PC-9 (cell line): ENCODE results near the gene PABPN1. TPM values are rescaled to one million over a fixed set of nuclear protein-coding genes. Genes with fewer than 3 reads are reported as not detected.
A peak's percentile ranks its signal among the peaks of the same experiment; 100 is the strongest.

ENCODE experiments used
- BruUV-seq: library from RNA; stranded (reverse); fragments of 400-500 nt; replicated peaks from 2 replicates; lab custom pipeline; 2021; lab: Mats Ljungman, UMichigan
- CTCF ChIA-PET: fragments of 300-600 bp; sonication (Branson Sonifier 250); formaldehyde crosslinking; loops from one replicate; lab custom pipeline; 2022; ENCODE audit warnings: antibody characterized with exemption; lab: Charles Lee
- POLR2A ChIA-PET: fragments of 300-600 bp; sonication (Branson Sonifier 250); formaldehyde crosslinking; loops from one replicate; lab custom pipeline; 2022; ENCODE audit warnings: antibody characterized with exemption; ENCODE audit not compliant: unreplicated experiment; lab: Charles Lee
- DNase-seq, 2 experiments: peaks; one replicate each; pipeline versions ENCODE4 v3.0.0 to v3.0.0-alpha.2; 2015 to 2022; ENCODE audit warnings: mixed read lengths in 1 of 2
- H2AFZ ChIP-seq: fragments of 200-600 bp; sonication (generic); 2 replicates; pipeline ENCODE4 v1.8.1; 2017; ENCODE audit warnings: antibody characterized with exemption
- H3F3A ChIP-seq: fragments of 200-600 bp; sonication (generic); 2 replicates; pipeline ENCODE4 v1.8.1; 2017; ENCODE audit warnings: antibody characterized with exemption, mild to moderate bottlenecking, low read depth; ENCODE audit not compliant: insufficient read depth
- H3K27ac ChIP-seq: fragments of 200-600 bp; sonication (generic); 2 replicates; pipeline ENCODE4 v1.6.1; 2016; ENCODE audit warnings: mixed run types
- H3K27me3 ChIP-seq: fragments of 200-600 bp; sonication (generic); 2 replicates; pipeline ENCODE4 v1.6.1; 2016; ENCODE audit warnings: low read depth, mixed run types; ENCODE audit not compliant: insufficient read depth
- H3K36me3 ChIP-seq: fragments of 200-600 bp; sonication (generic); 2 replicates; pipeline ENCODE4 v1.6.1; 2016; ENCODE audit warnings: low read depth, mixed run types
- H3K4me1 ChIP-seq: fragments of 200-600 bp; sonication (generic); replicated peaks from 2 replicates; pipeline ENCODE4 v1.6.1; 2016; ENCODE audit warnings: mixed run types; ENCODE audit not compliant: insufficient read depth
- H3K4me2 ChIP-seq: fragments of 200-600 bp; sonication (generic); 2 replicates; pipeline ENCODE4 v1.6.1; 2017; ENCODE audit warnings: mixed run types
- H3K4me3 ChIP-seq: fragments of 200-600 bp; sonication (generic); 2 replicates; pipeline ENCODE4 v1.6.1; 2016; ENCODE audit warnings: mixed run types
- H3K79me2 ChIP-seq: fragments of 200-600 bp; sonication (generic); 2 replicates; pipeline ENCODE4 v1.6.1; 2017; ENCODE audit warnings: low read depth, mixed run types
- H3K9me2 ChIP-seq: fragments of 200-600 bp; sonication (generic); 2 replicates; pipeline ENCODE4 v1.8.1; 2017; ENCODE audit warnings: mild to moderate bottlenecking; ENCODE audit not compliant: insufficient read depth
- H3K9me3 ChIP-seq: fragments of 200-600 bp; sonication (generic); 2 replicates; pipeline ENCODE4 v1.8.1; 2016; ENCODE audit warnings: low read depth; ENCODE audit not compliant: insufficient read depth
- H4K20me1 ChIP-seq: fragments of 200-600 bp; sonication (generic); 2 replicates; pipeline ENCODE4 v1.8.1; 2017; ENCODE audit not compliant: insufficient read depth
- EZH2 ChIP-seq: fragments of 200-600 bp; sonication (generic); IDR thresholded peaks from 2 replicates; pipeline ENCODE4 v1.8.0; 2017; ENCODE audit warnings: antibody characterized with exemption, low read depth
- intact Hi-C: fragments of 100-400 bp; cut with micrococcal nuclease; formaldehyde crosslinking; loops from one replicate; pipeline ENCODE4 v1.10.0; 2022; ENCODE audit not compliant: unreplicated experiment
- total RNA-seq: library from RNA; stranded (reverse); gene quantifications from 2 replicates; pipeline ENCODE4 v1.2.3, GENCODE V29; 2021
- TF ChIP-seq, protein P1 (sequence below): fragments of 200-600 bp; sonication (generic); conservative IDR thresholded peaks from 2 replicates; pipeline ENCODE4 v1.6.1; 2017; ENCODE audit warnings: mixed run types, antibody characterized with exemption, mild to moderate bottlenecking, moderate library complexity

Gene PABPN1
- total RNA-seq, 1 experiment from 2014 or later = 142 TPM

DNA sequence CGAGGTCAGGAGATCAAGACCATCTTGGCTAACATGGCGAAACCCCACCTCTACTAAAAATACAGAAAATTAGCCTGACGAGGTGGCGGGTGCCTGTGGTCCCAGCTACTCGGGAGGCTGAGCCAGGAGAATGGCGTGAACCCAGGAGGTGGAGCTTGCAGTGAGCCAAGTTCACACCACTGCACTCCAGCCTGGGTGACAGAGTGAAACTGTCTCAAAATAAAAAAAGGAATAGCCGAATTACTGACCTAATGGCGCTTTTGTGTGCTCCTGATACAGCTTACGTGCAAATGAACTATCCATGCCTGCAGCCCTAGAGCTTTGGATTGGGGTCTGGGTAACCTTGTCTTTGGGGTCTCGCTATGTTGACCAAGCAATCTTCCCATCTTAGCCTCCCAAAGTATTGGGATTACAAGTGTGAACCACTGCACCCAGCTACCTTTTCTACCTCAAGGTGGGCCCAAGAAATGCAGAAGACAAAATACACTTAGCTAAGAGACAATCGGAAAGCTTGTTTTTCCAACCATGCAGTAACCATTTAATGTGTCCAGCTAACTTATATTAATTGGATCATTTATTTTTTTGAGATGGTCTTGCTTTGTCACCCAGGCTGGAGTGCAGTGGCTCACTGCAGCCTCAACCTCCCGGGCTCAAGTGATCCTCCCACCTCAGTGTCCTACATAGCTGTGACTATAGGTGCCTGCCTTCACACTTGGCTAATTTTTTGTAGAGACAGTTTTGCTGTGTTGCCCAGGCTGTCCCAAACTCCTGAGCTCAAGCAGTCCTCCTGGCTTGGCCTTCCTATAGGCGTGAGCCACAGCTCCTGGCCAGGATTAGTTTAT is 5.5 kb downstream of the PABPN1 start:
- BruUV-seq = no TSS peak
- 0 out of 2 replicates have a peak, but pooled peaks cover 5% of the 10 kb centered on the region for H3K27me3 ChIP-seq
- no peaks in the 10 kb centered on the region for H3K9me3 ChIP-seq
- peaks cover 24% of the 10 kb centered on the region; the same call in 1 of the 2 replicates for H3F3A ChIP-seq
- DNase-seq = no peak
- H3K79me2 ChIP-seq = peaks cover 24% of the 10 kb centered on the region
- H3K4me2 ChIP-seq = no peak overlapping the region
- no peaks in the 10 kb centered on the region for H3K9me2 ChIP-seq
- no peak overlapping the region for H2AFZ ChIP-seq
- H3K36me3 ChIP-seq = peaks cover 20% of the 10 kb centered on the region; the same call in 1 of the 2 replicates
- H4K20me1 ChIP-seq = no peaks in the 10 kb centered on the region
- TF ChIP-seq, protein P1, sequence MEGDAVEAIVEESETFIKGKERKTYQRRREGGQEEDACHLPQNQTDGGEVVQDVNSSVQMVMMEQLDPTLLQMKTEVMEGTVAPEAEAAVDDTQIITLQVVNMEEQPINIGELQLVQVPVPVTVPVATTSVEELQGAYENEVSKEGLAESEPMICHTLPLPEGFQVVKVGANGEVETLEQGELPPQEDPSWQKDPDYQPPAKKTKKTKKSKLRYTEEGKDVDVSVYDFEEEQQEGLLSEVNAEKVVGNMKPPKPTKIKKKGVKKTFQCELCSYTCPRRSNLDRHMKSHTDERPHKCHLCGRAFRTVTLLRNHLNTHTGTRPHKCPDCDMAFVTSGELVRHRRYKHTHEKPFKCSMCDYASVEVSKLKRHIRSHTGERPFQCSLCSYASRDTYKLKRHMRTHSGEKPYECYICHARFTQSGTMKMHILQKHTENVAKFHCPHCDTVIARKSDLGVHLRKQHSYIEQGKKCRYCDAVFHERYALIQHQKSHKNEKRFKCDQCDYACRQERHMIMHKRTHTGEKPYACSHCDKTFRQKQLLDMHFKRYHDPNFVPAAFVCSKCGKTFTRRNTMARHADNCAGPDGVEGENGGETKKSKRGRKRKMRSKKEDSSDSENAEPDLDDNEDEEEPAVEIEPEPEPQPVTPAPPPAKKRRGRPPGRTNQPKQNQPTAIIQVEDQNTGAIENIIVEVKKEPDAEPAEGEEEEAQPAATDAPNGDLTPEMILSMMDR = no peak
- no peak for TF ChIP-seq EZH2
- H3K4me1 ChIP-seq = peaks cover 9% of the 10 kb centered on the region
- H3K27ac ChIP-seq = no peak overlapping the region
- H3K4me3 ChIP-seq = no peak overlapping the region
- ChIA-PET CTCF (interaction anchor here (0.5 to 0.6 kb wide), 2 partner anchors 9 to 152 kb away, joined by 3 to 9 read pairs; no protein-coding TSS in a partner anchor), POLR2A (interaction anchor here (0.6 to 0.7 kb wide), 3 partner anchors 231 to 788 kb away, joined by 3 to 9 read pairs (median 4); partner anchors contain the start of genes DCAF11 and NRL)
- intact Hi-C loops = loop anchor here (5.0 kb wide), 1 partner anchor 231 kb away; the partner anchor contains the start of gene THTPA

DNA sequence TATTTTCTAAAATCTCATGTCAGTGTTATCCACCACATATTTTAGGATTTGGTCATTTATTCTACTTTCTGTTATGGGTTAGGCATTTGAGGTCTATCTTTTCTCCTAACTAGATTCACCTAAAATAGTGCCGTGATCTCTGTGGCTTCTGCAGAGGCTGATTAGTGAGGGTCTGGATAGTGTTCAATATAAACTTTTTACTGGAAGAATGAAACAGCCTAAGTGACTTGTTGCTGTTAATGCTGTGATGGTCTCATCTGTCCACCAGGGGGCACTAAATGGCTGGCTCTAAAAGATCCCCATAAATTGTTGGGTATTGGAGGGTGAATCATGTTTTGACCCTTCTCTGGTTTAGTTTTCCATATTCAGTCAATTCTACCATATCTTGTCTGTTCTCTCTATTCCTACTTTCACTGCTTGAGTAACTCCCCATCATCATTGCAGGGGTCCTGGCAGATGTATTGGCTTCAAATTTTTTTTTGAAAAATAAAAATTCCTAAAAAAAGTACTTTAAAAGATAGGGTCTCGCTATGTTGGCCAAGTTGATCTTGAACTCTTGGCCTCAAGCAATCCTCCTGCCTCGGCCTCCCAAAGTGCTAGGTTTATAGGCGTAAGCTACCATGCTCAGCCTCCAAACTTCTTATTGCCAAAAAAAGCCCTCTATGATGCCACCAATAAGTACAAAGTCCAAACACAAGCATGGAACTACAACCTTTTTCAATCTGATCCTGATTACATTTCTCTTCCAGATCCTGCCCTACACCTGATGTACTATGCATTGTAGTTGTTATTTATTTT is 6.9 kb downstream of the PABPN1 start:
- intact Hi-C loops = loop anchor here (1.0 to 5.0 kb wide), 2 partner anchors 52 to 229 kb away; partner anchors contain the start of gene THTPA
- CTCF ChIA-PET = interaction anchor here (0.6 kb wide), 3 partner anchors 58 to 160 kb away, joined by 3 to 9 read pairs (median 5); no protein-coding TSS in a partner anchor
- no TSS peak for BruUV-seq

More for the DNA sequence above, 6.9 kb downstream of the PABPN1 start:
- Histone ChIP-seq H3K36me3 (peaks cover 12% of the 10 kb centered on the region; the same call in 1 of the 2 replicates), H3K79me2 (peaks cover 10% of the 10 kb centered on the region; the same call in 1 of the 2 replicates), H3K9me2 (no peaks in the 10 kb centered on the region), H4K20me1 (no peaks in the 10 kb centered on the region), H3F3A (peaks cover 24% of the 10 kb centered on the region; the same call in 1 of the 2 replicates), H3K4me3 (no peak overlapping the region), H3K9me3 (no peaks in the 10 kb centered on the region), H3K4me2 (no peak overlapping the region), H3K27ac (no peak overlapping the region), H2AFZ (no peak overlapping the region), H3K27me3 (0 out of 2 replicates have a peak, but pooled peaks cover 8% of the 10 kb centered on the region), H3K4me1 (peaks cover 3% of the 10 kb centered on the region; the same call in 1 of the 2 replicates)
- DNase-seq = peak; percentile 35 to 36
- TF ChIP-seq, protein P1 = peak; percentile 77
- TF ChIP-seq EZH2 = no peak
- POLR2A ChIA-PET = interaction anchor here (0.7 kb wide), 1 partner anchor 8 kb away, joined by 3 read pairs; no protein-coding TSS in a partner anchor
